Measurements from ENCODE around the gene TTC22. TPM values are rescaled to one million over a fixed set of nuclear protein-coding genes. Genes with fewer than 3 reads are reported as not detected.

The TTC22 gene
- total RNA-seq, 1 experiment from 2014 or later = 0.59 TPM

GRCh38 chr1:54736685-54737084, 64.4 kb downstream of the TTC22 start:
- H3K27ac ChIP-seq (ENCODE audit: insufficient read length, low read depth, low read length) = no peak overlapping the region
- H3K23ac ChIP-seq (ENCODE audit: insufficient read length, low read depth, low read length) = no peak overlapping the region
- H2AK5ac ChIP-seq (ENCODE audit: insufficient read length, low read length) = no peak overlapping the region
- Mint-ChIP-seq H3K4me1 (no peaks in the 10 kb centered on the region), H3K27ac (no peak overlapping the region), H3K9me3 (no peaks in the 10 kb centered on the region), H3K36me3 (ENCODE audit: insufficient read depth in 1 of 3, low read depth in 3 of 3) (peaks cover 20 to 66% (median 64%) of the 10 kb centered on the region in 3 experiments; a peak in 6 of 7 replicates), H3K27me3 (ENCODE audit: low read depth) (no peaks in the 10 kb centered on the region), H3K4me3 (no peak overlapping the region)
- H3K23me2 ChIP-seq (ENCODE audit: insufficient read length, low read depth, low read length, poor library complexity, severe bottlenecking) = no peaks in the 10 kb centered on the region
- H3K27me3 ChIP-seq (ENCODE audit: insufficient read depth, low read length) = no peaks in the 10 kb centered on the region
- no peak overlapping the region for H4K5ac ChIP-seq (ENCODE audit: insufficient read length, low read depth, low read length)
- H2BK5ac ChIP-seq (ENCODE audit: insufficient read length, low read length) = no peak overlapping the region
- no peaks in the 10 kb centered on the region for H3K9me3 ChIP-seq (ENCODE audit: control insufficient read depth, low read depth, low read length)
- H2BK120ac ChIP-seq (ENCODE audit: low read depth, low read length, poor library complexity, severe bottlenecking) = no peak overlapping the region
- no peak overlapping the region for H2BK15ac ChIP-seq (ENCODE audit: low read depth, low read length)
- H3K79me1 ChIP-seq (ENCODE audit: insufficient read depth, low read depth, low read length, poor library complexity, severe bottlenecking) = no peaks in the 10 kb centered on the region
- no peak for TF ChIP-seq CTCF (conservative IDR thresholded peaks at IDR 0.05)
- H3K4ac ChIP-seq (ENCODE audit: low read depth, low read length) = no peak overlapping the region
- H3K14ac ChIP-seq (ENCODE audit: insufficient read depth, low read length) = no peak overlapping the region
- H2BK20ac ChIP-seq (ENCODE audit: low read depth, low read length, poor library complexity, severe bottlenecking) = no peak overlapping the region
- H3K4me2 ChIP-seq (ENCODE audit: insufficient read depth, insufficient read length, low read length) = no peak overlapping the region
- no peaks in the 10 kb centered on the region for H3K4me1 ChIP-seq (ENCODE audit: insufficient read depth, low read length)
- no peak overlapping the region for H3K18ac ChIP-seq (ENCODE audit: insufficient read length, low read depth, low read length)
- no peak overlapping the region for H4K8ac ChIP-seq (replicated peaks; ENCODE audit: insufficient read length, low read depth, low read length)
- H3K56ac ChIP-seq (ENCODE audit: insufficient read length, low read depth, low read length) = no peak overlapping the region
- H2AFZ ChIP-seq (ENCODE audit: low read length) = no peak overlapping the region
- no peaks in the 10 kb centered on the region for H4K20me1 ChIP-seq (ENCODE audit: control insufficient read depth, insufficient read depth, insufficient read length)
- DNase-seq = no peak
- H3K9ac ChIP-seq (ENCODE audit: extremely low read depth, insufficient read length, low read length) = no peak overlapping the region
- WGBS (ENCODE audit: extremely low coverage, insufficient read length, low lambda C conversion rate) = no CpG with 5 or more reads among the region's 5 CpGs
- no peaks in the 10 kb centered on the region for H3K79me2 ChIP-seq (ENCODE audit: insufficient read depth, low read length)
- no peak overlapping the region for H3T11ph ChIP-seq (ENCODE audit: low read length)
- no peak overlapping the region for H4K91ac ChIP-seq (ENCODE audit: insufficient read length, low read depth, low read length)
- no peak overlapping the region for H2BK12ac ChIP-seq (ENCODE audit: insufficient read length, low read depth, low read length)

Other genes starting within 250 kb of the TTC22 start
- not detected in 2 replicates for gene FAM151A, start 177.8 kb downstream of the TTC22 start, total RNA-seq (2021)
- 0.09 TPM in 1 of 2 replicates, not detected in the other for gene MROH7, start 159.5 kb downstream of the TTC22 start, total RNA-seq (2021)
- 30.0 and 30.8 TPM in 2 replicates for gene TTC4, start 85.5 kb downstream of the TTC22 start, total RNA-seq (2021)
- 10.2 and 10.6 TPM in 2 replicates for gene PARS2, start 36.8 kb downstream of the TTC22 start, total RNA-seq (2021)
- gene DHCR24, start 85.9 kb upstream of the TTC22 start, total RNA-seq (2021) = 318 and 340 TPM in 2 replicates
- gene TMEM61, start 179.3 kb upstream of the TTC22 start, total RNA-seq (2021) = 0.61 and 1.0 TPM in 2 replicates
- gene BSND, start 197.6 kb upstream of the TTC22 start, total RNA-seq (2021) = 0.17 and 0.35 TPM in 2 replicates
- gene PCSK9, start 238.2 kb upstream of the TTC22 start, total RNA-seq (2021) = 72.2 and 75.1 TPM in 2 replicates